Right cardiac atrium (tissue), 5 donors: ENCODE results near the gene NELFCD. TPM values are rescaled to one million over a fixed set of nuclear protein-coding genes. Genes with fewer than 3 reads are reported as not detected.

Experiments
- ATAC-seq, 2 donors: fragments of 200-7000 bp; cut with Tn5 transposase; one replicate each; pipeline versions ENCODE4 v1.8.0 to v1.9.1; 2020; ENCODE audit warnings: moderate library complexity in 2 of 2, mild to moderate bottlenecking in 1 of 2
- DNase-seq, 3 donors: peaks; one replicate each; pipeline ENCODE4 v3.0.0-alpha.2; 2020
- H3K27ac ChIP-seq: one replicate; pipeline ENCODE4 v1.5.1; 2013; ENCODE audit warnings: mild to moderate bottlenecking, low read length, control low read depth, moderate library complexity
- H3K27me3 ChIP-seq: one replicate; pipeline ENCODE4 v1.6.1; 2013; ENCODE audit not compliant: control insufficient read depth, insufficient read depth
- H3K4me1 ChIP-seq: one replicate; pipeline ENCODE4 v1.6.1; 2013; ENCODE audit warnings: low read length; ENCODE audit not compliant: control insufficient read depth, insufficient read depth
- H3K4me3 ChIP-seq: one replicate; pipeline ENCODE4 v1.5.1; 2013; ENCODE audit warnings: low read length, control low read depth
- H3K9me3 ChIP-seq: one replicate; pipeline ENCODE4 v1.6.1; 2013; ENCODE audit warnings: low read length; ENCODE audit not compliant: control insufficient read depth
- WGBS: extraction: QIAGEN DNeasy Blood & Tissue Kit; methylation state at CpG from one replicate; pipeline ENCODE4 v1.1.7; 2013; 5-methylcytosine and 5-hydroxymethylcytosine counted together
- intact Hi-C, 4 donors: fragments of 100-400 bp; cut with DNase I; formaldehyde crosslinking; loops; one replicate each; pipeline versions ENCODE4 v1.11.0 to v1.14.0; 2022 to 2023
- polyA plus RNA-seq: library from polyadenylated mRNA; stranded (reverse); fragments of 200-250 nt; gene quantifications from one replicate; pipeline ENCODE4 v1.2.3, GENCODE V29; 2013
- total RNA-seq, 4 donors: library from RNA; stranded (reverse); fragmentation: NEBNext Ultra II Directional; extraction: Animal tissue kit (Norgen Biotek cat#: 25700); gene quantifications; one replicate each; pipeline ENCODE4 v1.2.1, GENCODE V29; 2021
- donor health status: healthy with polysubstance abuse.
- donor health status: DM: no; HTN: yes; CAD: no.
- donor health status: DM: no; HTN: no; CAD: no.
- donor health status: DM: no; HTN: yes; CAD: no; lungs with severe emphysema.
- donor health status: DM: yes; HTN: yes; CAD: no.

The NELFCD gene
- total and polyA plus RNA-seq, 5 donors, result 19.2 to 33.0 (median 26.7) TPM

DNA sequence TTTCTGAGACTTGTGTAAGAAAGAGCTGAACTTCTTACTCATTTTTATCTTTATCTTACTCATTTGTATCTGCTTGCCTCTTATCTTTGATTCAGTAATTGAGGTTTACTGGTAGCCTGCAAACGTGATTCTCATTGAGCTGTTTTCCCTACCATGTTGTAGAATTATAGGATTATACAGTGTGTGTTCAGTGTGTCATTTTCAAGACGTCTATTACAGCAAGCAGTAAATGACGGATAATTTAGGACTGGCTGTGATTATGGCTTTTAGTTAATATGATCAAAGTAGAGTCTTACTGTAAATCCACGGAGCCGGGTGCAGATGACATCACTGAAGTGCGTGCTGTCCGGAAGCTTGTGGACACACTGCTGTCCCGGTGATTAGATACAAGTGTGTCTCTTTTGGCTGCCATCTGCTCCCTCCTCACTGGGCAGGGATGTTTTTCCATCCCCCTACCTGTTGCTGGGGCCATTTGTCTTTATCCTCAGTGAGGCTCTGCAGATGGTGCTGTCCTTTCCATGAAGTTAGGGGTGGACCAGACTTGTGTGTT, 6.0 kb downstream of the NELFCD start:
- H3K27me3 ChIP-seq, result no peaks in the 10 kb centered on the region
- peaks cover 11% of the 10 kb centered on the region for H3K4me1 ChIP-seq
- 58% methylated on average over 8 of the region's 8 CpGs for WGBS
- no peaks in the 10 kb centered on the region for H3K9me3 ChIP-seq
- no peak for DNase-seq
- intact Hi-C loops, result loop anchor here in 2 of 4 donors (10.0 kb wide), 1 partner anchor 92 kb away; no protein-coding TSS in a partner anchor
- H3K4me3 ChIP-seq, result no peak overlapping the region
- ATAC-seq, result peak; percentile 37 to 42
- H3K27ac ChIP-seq, result no peak overlapping the region

DNA sequence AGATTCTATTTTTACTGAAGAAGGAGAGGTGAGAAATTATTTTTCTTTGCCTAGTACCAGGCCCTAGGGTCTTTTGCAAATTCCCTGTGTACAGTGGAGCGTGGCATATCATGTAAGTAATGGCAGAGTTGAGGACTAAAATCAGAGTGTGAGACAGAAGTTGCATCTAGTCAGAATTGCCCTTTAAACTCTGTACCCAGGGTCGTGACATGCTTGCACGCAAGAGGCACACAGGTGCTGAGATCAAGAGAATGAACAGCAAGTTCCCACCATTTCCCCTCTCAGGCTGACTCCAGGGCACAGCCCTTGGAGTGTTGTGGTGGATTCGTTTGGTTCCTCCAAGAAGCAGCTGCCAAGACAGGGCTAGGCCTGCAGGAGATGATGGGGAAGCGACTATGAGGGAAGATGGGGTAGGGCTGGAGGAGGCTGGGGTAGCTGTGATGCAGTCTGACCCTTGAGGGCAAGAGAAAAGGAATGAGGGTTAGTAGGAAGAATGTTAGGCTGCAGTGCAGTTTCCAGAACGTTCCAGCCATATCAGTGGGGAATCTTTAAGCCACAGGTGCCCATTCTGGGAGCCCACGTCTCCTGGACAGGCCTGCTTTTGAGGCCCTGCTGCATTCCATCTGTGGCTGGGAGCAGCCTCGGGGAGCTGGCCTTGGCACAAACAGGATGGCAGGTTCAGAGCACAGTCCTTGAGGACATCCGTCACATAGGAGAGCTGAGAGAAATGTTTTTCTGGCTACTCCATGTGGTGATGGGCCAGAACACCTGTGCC, 6.9 kb downstream of the NELFCD start:
- H3K27ac ChIP-seq, result no peak overlapping the region
- H3K9me3 ChIP-seq, result no peaks in the 10 kb centered on the region
- ATAC-seq (no peak), DNase-seq (no peak)
- no peaks in the 10 kb centered on the region for H3K27me3 ChIP-seq
- peaks cover 8% of the 10 kb centered on the region for H3K4me1 ChIP-seq
- intact Hi-C loops, result loop anchor here in 2 of 4 donors (10.0 kb wide), 1 partner anchor 93 kb away; no protein-coding TSS in a partner anchor
- 85% methylated on average over 9 of the region's 9 CpGs for WGBS
- H3K4me3 ChIP-seq, result no peak overlapping the region

DNA sequence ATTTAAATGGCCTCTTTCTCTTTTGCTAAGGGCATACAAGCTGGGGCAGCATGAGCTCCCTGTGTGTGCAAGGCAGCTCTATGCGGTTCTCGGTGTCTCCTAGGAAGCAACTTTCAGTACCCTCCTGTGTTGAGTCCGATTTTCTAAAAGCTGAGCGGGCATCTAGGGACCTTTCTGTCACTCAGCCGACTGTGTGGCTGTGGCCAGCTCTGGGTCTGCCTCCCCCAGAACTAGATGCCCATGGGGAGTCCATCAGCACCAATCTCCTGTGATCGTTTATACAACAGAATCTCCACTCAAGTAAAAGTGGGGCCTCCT, 7.5 kb downstream of the NELFCD start:
- no peaks in the 10 kb centered on the region for H3K27me3 ChIP-seq
- no peak overlapping the region for H3K27ac ChIP-seq
- H3K4me1 ChIP-seq, result peaks cover 8% of the 10 kb centered on the region
- no peak overlapping the region for H3K4me3 ChIP-seq
- ATAC-seq, result no peak
- no peaks in the 10 kb centered on the region for H3K9me3 ChIP-seq
- DNase-seq, result no peak
- WGBS, result 80% methylated on average over 6 of the region's 6 CpGs
- intact Hi-C loops, result loop anchor here in 2 of 4 donors (10.0 kb wide), 1 partner anchor 94 kb away; no protein-coding TSS in a partner anchor

DNA sequence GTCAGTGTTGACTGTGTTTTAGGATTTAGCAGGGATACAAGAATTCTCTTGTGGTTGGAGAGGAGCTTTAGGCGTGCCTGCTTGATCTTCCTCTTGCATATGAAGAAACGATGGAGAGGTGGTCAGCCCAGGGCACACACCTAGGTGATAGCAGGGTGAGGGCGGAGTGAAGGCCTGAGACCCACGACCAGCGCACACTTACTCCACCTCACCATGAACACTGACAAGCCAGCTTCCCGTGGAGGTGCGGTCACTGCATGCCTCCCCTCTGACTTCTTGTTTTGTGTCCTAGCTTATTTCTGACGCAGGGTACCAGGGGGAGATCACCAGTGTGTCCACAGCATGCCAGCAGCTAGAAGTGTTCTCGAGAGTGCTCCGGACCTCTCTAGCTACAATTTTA, 8.1 kb downstream of the NELFCD start:
- DNase-seq (no peak), ATAC-seq (no peak)
- 89% methylated on average over 10 of the region's 10 CpGs for WGBS
- Histone ChIP-seq H3K4me1 (peaks cover 4% of the 10 kb centered on the region), H3K27me3 (no peaks in the 10 kb centered on the region), H3K4me3 (no peak overlapping the region), H3K27ac (no peak overlapping the region), H3K9me3 (no peaks in the 10 kb centered on the region)
- intact Hi-C loops, result loop anchor here in 2 of 4 donors (10.0 kb wide), 1 partner anchor 94 kb away; no protein-coding TSS in a partner anchor

DNA sequence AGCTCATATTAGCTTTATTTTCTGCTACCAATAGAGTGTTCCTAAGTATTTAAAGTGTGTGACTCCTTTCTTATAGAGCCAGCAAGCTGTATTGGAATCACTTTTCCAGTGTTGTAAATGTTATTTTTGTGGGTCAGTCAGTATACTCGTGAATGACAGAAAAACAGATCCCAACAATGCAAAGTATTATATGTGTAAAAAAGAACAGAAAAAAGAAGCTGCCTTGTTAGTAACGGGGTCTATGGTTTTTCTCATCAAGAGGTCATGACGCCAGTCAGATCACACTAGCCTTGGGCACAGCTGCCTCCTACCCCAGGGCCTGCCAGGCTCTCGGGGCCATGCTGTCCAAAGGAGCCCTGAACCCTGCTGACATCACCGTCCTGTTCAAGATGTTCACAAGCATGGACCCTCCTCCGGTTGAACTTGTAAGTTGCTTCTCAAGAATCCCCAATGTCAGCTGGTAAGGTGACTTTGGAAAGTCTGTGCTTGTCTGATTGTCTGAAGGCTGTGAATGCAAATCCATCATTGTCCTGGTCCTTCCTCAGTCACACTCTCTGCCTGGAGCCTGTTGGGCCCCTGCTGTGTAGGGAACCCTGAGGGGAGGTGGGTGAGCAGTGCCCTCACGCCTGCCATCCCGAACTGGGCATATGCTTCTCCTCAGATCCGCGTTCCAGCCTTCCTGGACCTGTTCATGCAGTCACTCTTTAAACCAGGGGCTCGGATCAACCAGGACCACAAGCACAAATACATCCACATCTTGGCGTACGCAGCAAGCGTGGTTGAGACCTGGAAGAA, 9.8 kb downstream of the NELFCD start:
- no peak overlapping the region for H3K27ac ChIP-seq
- no peak overlapping the region for H3K4me3 ChIP-seq
- no peaks in the 10 kb centered on the region for H3K4me1 ChIP-seq
- H3K9me3 ChIP-seq, result no peaks in the 10 kb centered on the region
- WGBS, result 94% methylated on average over 14 of the region's 14 CpGs
- no peaks in the 10 kb centered on the region for H3K27me3 ChIP-seq
- DNase-seq (no peak), ATAC-seq (no peak)
- intact Hi-C loops, result no loop called here

DNA sequence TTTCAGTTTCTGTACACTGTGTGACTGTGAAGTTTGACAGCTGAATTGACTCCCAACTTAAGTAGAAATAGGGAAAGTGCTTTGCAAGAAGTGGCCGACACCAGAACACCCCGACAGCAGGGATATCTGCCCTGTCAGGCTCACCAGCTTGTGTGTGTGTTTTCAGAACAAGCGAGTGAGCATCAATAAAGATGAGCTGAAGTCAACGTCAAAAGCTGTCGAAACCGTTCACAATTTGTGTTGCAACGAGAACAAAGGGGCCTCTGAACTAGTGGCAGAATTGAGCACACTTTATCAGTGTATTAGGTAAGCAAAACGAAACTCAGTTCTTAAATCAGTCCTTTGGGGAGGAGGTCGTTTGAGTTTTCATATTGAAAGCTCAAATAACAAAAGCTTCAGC, 10.7 kb downstream of the NELFCD start:
- no peak overlapping the region for H3K27ac ChIP-seq
- 79% methylated on average over 9 of the region's 9 CpGs for WGBS
- intact Hi-C loops, result no loop called here
- H3K9me3 ChIP-seq, result no peaks in the 10 kb centered on the region
- no peaks in the 10 kb centered on the region for H3K27me3 ChIP-seq
- no peak overlapping the region for H3K4me3 ChIP-seq
- H3K4me1 ChIP-seq, result no peaks in the 10 kb centered on the region
- no peak for ATAC-seq
- DNase-seq, result no peak

DNA sequence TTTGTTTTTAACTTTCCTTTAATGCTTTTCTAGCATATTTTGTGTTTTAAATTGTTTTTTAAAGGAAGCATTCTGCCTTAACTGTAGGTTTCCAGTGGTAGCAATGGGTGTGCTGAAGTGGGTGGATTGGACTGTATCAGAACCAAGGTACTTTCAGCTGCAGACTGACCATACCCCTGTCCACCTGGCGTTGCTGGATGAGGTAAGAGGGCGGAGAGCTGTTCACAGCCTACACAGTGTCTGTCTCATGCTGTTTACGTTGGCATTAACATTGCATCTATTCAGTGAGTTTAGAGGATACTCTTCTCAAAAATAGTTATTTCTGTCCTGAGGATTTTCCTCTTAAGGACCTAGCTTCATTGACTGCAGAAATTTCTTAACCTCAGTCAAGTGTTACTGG, 11.9 kb downstream of the NELFCD start:
- Histone ChIP-seq H3K4me1 (no peaks in the 10 kb centered on the region), H3K27ac (no peak overlapping the region), H3K4me3 (no peak overlapping the region), H3K9me3 (no peaks in the 10 kb centered on the region), H3K27me3 (no peaks in the 10 kb centered on the region)
- DNase-seq (no peak), ATAC-seq (no peak)
- WGBS, result 91% methylated on average over 3 of the region's 3 CpGs
- intact Hi-C loops, result no loop called here

DNA sequence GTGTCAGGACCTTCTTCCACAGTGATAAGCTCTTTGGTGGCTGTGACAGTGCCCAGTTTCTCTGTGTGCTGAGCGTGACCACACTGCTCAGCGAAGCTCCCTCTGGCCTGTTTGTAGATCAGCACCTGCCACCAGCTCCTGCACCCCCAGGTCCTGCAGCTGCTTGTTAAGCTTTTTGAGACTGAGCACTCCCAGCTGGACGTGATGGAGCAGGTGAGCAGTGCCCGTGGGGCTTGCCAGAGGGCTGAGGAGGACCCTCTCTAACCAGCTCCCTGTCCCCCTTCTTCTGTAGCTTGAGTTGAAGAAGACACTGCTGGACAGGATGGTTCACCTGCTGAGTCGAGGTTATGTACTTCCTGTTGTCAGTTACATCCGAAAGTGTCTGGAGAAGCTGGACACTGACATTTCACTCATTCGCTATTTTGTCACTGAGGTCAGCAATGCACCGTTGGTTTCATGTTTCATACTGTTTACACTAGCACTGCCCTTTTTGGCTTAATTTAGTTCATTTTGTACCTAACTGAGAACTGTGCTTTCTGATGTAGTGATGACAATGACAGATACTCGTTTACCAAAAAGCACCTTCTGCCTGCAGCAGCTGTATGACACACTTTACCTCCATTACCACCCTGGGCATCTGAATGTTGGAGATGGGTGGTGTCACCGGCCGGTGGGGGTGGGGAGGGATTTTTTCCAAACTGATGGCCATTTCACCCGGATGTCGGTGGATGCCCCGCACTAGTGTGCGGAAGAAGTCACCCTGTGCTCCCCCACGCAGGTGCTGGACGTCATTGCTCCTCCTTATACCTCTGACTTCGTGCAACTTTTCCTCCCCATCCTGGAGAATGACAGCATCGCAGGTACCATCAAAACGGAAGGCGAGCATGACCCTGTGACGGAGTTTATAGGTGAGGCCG, 12.5 kb downstream of the NELFCD start:
- Histone ChIP-seq H3K27ac (no peak overlapping the region), H3K4me1 (no peaks in the 10 kb centered on the region), H3K27me3 (no peaks in the 10 kb centered on the region), H3K9me3 (no peaks in the 10 kb centered on the region), H3K4me3 (no peak overlapping the region)
- DNase-seq (peak in 1 of 3 donors; percentile 13), ATAC-seq (peak in 1 of 2 donors; percentile 12)
- 85% methylated on average over 23 of the region's 23 CpGs for WGBS
- intact Hi-C loops, result no loop called here

DNA sequence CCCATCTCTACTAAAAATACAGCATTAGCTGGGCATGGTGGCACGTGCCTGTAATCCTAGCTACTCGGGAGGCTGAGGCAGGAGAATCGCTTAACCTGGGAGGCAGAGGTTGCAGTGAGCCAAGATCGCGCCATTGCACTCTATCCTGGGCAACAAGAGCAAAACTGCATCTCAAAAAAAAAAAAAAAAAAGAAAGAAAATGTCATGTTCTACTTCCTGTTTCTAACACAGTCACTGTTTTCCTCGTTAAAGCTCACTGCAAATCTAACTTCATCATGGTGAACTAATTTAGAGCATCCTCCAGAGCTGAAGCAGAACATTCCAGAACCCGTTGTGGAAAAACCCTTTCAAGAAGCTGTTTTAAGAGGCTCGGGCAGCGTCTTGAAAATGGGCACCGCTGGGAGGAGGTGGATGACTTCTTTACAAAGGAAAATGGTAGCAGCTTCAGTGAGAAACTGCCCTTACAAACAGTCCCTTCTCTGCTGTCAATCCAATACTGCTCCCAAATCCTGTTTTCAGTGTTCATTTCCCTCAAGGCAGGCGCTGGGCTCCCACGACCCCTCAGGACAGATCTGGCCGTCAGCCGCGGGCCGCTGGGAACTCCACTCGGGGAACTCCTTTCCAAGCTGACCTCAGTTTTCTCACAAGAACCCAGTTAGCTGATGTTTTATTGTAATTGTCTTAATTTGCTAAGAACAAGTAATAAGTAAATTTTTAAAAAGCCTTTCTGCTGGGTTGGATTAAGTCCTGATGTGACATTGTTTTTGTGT, 13.5 kb downstream of the NELFCD start:
- Histone ChIP-seq H3K4me3 (no peak overlapping the region), H3K27me3 (no peaks in the 10 kb centered on the region), H3K4me1 (no peaks in the 10 kb centered on the region), H3K27ac (no peak overlapping the region), H3K9me3 (no peaks in the 10 kb centered on the region)
- WGBS, result 76% methylated on average over 17 of the region's 17 CpGs
- DNase-seq (peak in 1 of 3 donors; percentile 40), ATAC-seq (no peak)
- intact Hi-C loops, result no loop called here
